Measurements from ENCODE around the gene RGS17.

DNA sequence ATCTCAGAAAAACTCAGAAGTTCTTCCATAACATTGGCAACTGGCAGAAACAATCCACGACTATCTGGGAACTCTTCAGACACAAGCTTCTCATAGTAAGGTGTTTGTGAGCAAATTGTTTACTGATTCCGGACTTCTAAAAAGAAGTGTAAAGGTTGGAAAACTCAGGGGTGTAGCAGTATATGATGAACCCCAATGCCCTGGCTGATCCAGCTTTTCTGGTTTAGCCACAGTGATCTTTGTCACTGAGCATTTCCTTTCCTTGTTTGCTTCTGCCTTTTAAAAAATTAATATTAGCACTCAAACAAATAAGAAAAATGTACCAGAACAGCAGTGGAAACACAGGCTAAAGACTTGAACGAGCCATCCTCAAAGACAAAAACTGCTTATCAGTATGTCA lies 4.9 kb downstream of the RGS17 start:
- TF ChIP-seq, protein P1, sequence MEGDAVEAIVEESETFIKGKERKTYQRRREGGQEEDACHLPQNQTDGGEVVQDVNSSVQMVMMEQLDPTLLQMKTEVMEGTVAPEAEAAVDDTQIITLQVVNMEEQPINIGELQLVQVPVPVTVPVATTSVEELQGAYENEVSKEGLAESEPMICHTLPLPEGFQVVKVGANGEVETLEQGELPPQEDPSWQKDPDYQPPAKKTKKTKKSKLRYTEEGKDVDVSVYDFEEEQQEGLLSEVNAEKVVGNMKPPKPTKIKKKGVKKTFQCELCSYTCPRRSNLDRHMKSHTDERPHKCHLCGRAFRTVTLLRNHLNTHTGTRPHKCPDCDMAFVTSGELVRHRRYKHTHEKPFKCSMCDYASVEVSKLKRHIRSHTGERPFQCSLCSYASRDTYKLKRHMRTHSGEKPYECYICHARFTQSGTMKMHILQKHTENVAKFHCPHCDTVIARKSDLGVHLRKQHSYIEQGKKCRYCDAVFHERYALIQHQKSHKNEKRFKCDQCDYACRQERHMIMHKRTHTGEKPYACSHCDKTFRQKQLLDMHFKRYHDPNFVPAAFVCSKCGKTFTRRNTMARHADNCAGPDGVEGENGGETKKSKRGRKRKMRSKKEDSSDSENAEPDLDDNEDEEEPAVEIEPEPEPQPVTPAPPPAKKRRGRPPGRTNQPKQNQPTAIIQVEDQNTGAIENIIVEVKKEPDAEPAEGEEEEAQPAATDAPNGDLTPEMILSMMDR (IDR thresholded peaks at IDR 0.05), result no peak
- TF ChIP-seq EZH2 (IDR thresholded peaks at IDR 0.05) (no peak), EZH2phosphoT487 (IDR thresholded peaks at IDR 0.05) (no peak)
